ENCODE measurements around the gene IHH.

Gene IHH

GRCh38 chr2:219059375-219059724 is 1.4 kb downstream of the IHH start (continued):
- TF ChIP-seq, protein P1, sequence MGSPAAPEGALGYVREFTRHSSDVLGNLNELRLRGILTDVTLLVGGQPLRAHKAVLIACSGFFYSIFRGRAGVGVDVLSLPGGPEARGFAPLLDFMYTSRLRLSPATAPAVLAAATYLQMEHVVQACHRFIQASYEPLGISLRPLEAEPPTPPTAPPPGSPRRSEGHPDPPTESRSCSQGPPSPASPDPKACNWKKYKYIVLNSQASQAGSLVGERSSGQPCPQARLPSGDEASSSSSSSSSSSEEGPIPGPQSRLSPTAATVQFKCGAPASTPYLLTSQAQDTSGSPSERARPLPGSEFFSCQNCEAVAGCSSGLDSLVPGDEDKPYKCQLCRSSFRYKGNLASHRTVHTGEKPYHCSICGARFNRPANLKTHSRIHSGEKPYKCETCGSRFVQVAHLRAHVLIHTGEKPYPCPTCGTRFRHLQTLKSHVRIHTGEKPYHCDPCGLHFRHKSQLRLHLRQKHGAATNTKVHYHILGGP (tag by site-specific recombination; IDR thresholded peaks at IDR 0.05), result no peak
- TF ChIP-seq IKZF3 (tag by site-specific recombination; IDR thresholded peaks at IDR 0.05), result no peak
- TF ChIP-seq, protein P2, sequence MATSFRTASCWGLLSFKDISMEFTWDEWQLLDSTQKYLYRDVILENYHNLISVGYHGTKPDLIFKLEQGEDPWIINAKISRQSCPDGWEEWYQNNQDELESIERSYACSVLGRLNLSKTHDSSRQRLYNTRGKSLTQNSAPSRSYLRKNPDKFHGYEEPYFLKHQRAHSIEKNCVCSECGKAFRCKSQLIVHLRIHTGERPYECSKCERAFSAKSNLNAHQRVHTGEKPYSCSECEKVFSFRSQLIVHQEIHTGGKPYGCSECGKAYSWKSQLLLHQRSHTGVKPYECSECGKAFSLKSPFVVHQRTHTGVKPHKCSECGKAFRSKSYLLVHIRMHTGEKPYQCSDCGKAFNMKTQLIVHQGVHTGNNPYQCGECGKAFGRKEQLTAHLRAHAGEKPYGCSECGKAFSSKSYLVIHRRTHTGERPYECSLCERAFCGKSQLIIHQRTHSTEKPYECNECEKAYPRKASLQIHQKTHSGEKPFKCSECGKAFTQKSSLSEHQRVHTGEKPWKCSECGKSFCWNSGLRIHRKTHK (tag by site-specific recombination; IDR thresholded peaks at IDR 0.05), result no peak

- Histone ChIP-seq H3K27ac (ENCODE audit: extremely low read depth, low read depth, low read length) (no peak overlapping the region), H3K4me1 (ENCODE audit: control insufficient read depth, insufficient read depth, low read length) (no peaks in the 10 kb centered on the region; the same call in 1 of the 2 replicates), H3K36me3 (ENCODE audit: control insufficient read depth in 2 of 2, insufficient read depth in 1 of 2, low read length in 2 of 2) (no peaks in the 10 kb centered on the region), H3K4me3 (ENCODE audit: low read depth, low read length) (no peak overlapping the region), H3K9me3 (ENCODE audit: control insufficient read depth, insufficient read depth, low read depth, low read length) (no peaks in the 10 kb centered on the region)
- TF ChIP-seq ZNF211 (tag by site-specific recombination; IDR thresholded peaks at IDR 0.05; ENCODE audit: low read depth) (no peak), ZNF324 (tag by site-specific recombination; IDR thresholded peaks at IDR 0.05) (no peak), ZNF10 (tag by site-specific recombination; IDR thresholded peaks at IDR 0.05) (no peak), ZNF624 (tag by site-specific recombination; IDR thresholded peaks at IDR 0.05) (no peak), ZNF514 (tag by site-specific recombination; IDR thresholded peaks at IDR 0.05) (no peak), ZNF184 (tag by site-specific recombination; IDR thresholded peaks at IDR 0.05) (no peak), ZNF280C (tag by site-specific recombination; IDR thresholded peaks at IDR 0.05) (no peak), ZNF266 (tag by site-specific recombination; IDR thresholded peaks at IDR 0.05; ENCODE audit: low read depth) (no peak), ZNF747 (tag by site-specific recombination; IDR thresholded peaks at IDR 0.05) (no peak), ZNF623 (tag by site-specific recombination; IDR thresholded peaks at IDR 0.05) (no peak), ZNF19 (tag by site-specific recombination; IDR thresholded peaks at IDR 0.05; ENCODE audit: low read depth) (no peak), ZFP69B (tag by site-specific recombination; IDR thresholded peaks at IDR 0.05) (no peak), ZNF621 (tag by site-specific recombination; IDR thresholded peaks at IDR 0.05) (no peak)
- TF ChIP-seq, protein P3, sequence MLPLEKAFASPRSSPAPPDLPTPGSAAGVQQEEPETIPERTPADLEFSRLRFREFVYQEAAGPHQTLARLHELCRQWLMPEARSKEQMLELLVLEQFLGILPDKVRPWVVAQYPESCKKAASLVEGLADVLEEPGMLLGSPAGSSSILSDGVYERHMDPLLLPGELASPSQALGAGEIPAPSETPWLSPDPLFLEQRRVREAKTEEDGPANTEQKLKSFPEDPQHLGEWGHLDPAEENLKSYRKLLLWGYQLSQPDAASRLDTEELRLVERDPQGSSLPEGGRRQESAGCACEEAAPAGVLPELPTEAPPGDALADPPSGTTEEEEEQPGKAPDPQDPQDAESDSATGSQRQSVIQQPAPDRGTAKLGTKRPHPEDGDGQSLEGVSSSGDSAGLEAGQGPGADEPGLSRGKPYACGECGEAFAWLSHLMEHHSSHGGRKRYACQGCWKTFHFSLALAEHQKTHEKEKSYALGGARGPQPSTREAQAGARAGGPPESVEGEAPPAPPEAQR (tag by site-specific recombination; IDR thresholded peaks at IDR 0.05), result no peak
- TF ChIP-seq, protein P4, sequence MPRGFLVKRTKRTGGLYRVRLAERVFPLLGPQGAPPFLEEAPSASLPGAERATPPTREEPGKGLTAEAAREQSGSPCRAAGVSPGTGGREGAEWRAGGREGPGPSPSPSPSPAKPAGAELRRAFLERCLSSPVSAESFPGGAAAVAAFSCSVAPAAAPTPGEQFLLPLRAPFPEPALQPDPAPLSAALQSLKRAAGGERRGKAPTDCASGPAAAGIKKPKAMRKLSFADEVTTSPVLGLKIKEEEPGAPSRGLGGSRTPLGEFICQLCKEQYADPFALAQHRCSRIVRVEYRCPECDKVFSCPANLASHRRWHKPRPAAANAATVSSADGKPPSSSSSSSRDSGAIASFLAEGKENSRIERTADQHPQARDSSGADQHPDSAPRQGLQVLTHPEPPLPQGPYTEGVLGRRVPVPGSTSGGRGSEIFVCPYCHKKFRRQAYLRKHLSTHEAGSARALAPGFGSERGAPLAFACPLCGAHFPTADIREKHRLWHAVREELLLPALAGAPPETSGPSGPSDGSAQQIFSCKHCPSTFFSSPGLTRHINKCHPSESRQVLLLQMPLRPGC (tag by site-specific recombination; IDR thresholded peaks at IDR 0.05), result no peak
- ChIA-PET POLR2A (no interaction called here), CTCF (interaction anchor here (0.6 to 4.9 kb wide), 31 partner anchors 9 to 232 kb away, joined by 3 to 39 read pairs (median 5); partner anchors contain the start of gene NHEJ1)
Observed at GRCh38 chr2:219058541-219059374, 2.0 kb downstream of the IHH start.
